ENCODE measurements around the gene GRPR.

The GRPR gene

GRCh38 chrX:16123222-16123786, at the start of gene GRPR:
TSS of gene GRPR (plus strand) at chrX:16123565. CDS start at chrX:16123954, 389 bp downstream.
- DNase-seq: no peak

DNA sequence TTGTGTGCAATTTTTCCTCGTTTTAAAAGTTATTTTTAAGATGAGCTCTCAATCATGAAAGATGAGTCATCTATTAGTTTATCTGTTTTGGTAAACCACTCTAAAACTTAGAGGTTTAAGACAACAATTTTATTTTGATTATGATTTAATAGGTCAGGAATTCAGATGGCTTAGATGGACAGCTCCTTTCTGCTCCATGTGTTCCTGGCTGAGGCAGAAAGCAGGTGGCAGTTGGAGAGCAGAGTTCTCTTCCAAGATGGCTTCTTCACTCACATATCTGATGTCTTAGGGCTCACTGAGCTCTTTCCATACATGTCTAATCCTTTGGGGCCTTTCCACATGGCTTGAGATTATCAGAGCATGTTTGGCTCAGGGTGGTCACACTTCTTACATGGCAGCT, 48.3 kb upstream of the GRPR start:
- DNase-seq: no peak

DNA sequence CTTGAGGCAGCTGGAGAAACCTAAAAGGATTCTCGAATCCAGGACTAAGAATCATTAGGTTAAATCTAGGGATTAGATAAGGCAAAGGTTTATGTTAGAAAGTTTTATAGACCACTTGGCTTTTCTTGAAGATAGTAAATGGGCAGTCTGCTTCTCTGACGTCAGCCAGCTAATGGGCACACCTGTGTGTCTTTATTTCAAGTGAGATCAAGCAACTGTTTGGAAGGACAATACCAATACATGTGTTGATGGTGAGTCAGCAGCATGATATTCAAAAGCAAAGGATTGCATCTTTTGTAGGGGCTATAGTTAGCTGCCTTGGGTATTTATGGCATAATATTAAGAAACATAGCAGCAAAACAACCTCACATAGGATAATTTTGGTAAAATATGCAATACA, 46.5 kb upstream of the GRPR start:
- DNase-seq: no peak

GRCh38 chrX:16077811-16078210, 45.6 kb upstream of the GRPR start:
- no peak for DNase-seq

GRCh38 chrX:16081357-16081756, 42.0 kb upstream of the GRPR start:
- DNase-seq: no peak

DNA sequence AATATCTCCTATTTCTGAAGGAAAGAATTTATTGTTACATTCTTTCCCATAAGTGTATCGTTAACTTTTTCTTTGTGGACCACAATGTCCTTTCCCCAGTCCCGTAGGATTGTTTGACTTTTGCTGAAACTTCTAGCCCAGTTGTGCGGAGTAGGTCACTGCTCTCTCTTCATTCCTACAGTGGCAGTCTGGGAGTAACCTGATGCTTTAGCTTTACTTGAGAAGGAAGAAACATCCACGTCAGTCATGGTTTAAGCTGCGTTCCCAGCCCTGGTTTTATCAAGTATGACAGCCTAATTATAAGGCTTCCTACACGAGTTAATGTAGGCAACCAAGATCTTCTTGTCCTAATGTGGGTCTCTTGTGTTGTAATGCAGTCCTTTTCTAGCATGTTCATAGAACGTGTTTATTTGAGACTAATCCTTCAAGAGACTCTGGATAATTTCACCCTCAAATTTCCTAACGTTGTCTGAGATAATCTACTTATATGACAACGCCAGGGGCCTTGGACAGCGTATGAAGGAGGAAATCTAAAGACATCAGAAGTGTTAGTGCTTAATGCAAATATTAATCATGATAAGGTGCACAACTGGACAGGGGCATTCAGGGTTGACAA, 40.8 kb upstream of the GRPR start:
- no peak for DNase-seq

GRCh38 chrX:16087076-16087475, 36.3 kb upstream of the GRPR start:
- no peak for DNase-seq

- no peak for DNase-seq
These were observed 34.3 kb upstream of the GRPR start for GRCh38 chrX:16089086-16089485.

GRCh38 chrX:16096141-16096540, 27.2 kb upstream of the GRPR start:
- DNase-seq: no peak

DNA sequence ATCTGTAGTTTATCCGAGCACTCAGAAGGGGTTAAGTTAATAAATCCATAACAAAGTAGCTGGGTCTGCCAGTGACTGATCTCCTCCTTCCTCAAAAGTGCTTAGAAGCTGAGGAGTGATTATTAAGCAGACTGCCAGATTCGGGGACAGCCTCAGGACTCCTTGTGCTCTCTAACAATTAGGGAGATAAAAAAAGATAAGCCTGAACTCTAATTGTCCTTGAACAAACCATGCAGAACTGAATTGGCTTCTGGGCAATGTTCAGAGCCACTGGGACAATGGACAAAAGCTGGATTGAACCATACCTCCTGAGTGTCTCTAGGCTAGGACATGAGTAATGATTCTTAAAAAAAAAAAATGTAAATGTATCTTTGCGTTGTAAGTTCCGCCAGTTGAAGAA, 22.7 kb upstream of the GRPR start:
- no peak for DNase-seq

DNA sequence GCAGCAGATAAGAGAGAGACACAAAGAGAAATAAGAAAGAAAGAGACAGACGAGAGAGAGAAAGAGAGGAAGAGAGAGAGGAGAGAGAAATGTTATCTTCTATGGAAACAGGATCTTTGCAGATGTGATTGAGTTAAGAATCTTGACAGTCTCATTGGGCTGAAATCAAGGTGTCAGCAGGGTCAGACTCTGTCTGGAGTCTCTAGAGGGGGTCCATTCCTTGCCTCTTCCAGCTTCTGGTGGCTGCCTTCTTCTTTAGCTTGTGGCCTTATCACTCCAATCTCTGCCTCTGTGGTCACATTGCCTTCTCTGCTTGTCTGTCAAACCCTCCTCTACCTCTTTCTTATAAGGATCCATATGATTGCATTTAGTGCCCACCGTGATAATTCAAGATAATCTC, 21.8 kb upstream of the GRPR start:
- no peak for DNase-seq

GRCh38 chrX:16103625-16104024, 19.7 kb upstream of the GRPR start:
- DNase-seq: no peak

DNA sequence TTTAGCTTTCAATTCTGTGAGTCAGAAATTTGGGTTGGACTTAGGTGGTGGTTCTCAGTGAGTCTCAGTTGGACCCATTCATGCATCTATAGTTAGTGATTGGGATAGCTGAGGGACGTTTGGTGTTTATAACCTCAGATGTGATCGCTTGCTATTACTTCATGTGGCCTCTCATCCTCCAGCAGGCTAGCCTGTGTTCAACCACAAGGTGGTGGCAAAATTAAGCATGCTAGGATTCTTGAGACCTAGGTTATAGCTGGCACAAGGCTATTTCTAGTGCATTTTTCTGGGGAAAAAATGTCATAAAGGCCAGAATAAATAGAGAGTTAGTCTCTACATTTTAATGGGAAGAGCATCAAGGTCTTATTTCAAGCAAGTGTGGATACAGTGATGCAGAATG, 10.9 kb upstream of the GRPR start:
- DNase-seq: no peak

DNA sequence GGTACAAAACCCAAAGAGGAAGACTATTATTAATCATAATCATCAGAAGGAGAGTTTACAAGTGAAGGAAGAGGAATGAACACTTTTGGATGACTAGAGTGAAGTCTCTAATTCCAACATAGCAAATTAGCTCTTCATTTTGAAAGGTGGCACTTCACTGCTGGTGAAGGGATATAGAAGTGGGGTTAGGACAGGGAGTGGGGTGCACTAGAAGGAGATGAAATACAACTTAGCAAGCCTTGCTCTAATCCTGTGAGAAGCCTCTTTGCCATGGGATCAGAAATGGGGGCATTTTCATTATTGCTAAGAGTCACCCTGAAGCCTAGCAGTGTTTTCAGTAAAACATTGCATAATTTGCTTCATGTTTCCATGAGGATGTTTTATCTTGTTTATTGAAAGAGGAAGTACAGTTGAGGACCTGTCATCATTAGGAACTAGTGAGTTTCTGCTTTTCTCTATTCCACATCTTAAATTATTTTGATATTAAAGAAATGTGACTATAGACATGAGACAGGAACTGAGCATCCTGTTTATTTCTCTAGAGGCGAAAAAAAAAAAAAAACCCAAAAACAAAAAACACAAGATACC, 9.3 kb upstream of the GRPR start:
- DNase-seq: no peak

DNA sequence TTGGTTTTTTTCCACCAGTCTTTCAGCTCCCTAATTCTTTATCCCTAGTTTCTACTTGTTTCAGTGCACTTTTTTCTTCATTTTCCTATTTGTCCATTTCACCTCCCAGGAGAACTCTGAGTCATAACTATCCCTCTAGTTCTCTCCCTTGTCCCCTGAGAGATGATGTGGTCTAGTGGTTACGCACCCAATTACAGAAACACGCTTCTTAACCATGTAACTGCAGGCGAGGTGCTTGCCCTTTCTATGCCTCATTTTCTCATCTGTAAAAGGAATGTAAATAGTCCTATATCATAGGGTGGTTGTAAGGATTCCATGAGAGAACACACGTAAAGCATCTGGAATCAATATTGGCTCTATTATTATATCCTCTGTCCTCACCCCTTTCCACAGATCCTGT, 8.8 kb upstream of the GRPR start:
- DNase-seq: no peak

GRCh38 chrX:16119353-16120220, 3.8 kb upstream of the GRPR start:
- DNase-seq: no peak

DNA sequence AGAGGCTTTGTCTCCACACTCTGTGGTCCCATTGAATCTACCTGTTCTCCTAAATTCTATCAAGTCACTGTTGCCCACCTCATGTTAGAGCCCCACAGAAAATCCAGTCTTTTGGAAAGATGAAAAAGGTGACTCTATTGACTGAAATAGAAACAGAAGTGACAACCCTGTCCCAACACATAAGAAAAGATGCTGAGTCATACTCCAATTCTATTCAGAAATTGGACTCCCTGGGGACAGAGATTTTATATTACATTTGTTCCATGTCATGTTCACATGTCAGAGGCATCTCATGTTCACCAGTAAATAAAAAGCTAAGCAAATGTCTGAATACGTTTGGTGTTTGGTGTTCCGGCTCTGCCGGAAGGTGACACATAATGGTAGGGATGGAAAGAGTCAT, 2.9 kb upstream of the GRPR start:
- no peak for DNase-seq

DNA sequence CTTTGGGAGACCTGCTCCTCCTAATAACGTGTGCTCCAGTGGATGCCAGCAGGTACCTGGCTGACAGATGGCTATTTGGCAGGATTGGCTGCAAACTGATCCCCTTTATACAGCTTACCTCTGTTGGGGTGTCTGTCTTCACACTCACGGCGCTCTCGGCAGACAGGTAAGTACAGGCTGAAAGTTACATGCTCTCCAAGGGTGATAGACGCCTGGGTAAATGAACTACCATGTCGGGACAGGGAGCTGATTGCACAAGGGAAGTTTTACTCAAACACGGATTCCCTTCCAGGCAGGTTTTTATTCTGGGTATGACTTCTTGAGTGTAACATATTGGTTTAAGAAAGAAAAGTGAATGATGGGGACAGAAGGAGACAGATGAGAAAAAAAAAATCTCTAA, 836 bp downstream of the GRPR start:
- no peak for DNase-seq

GRCh38 chrX:16125520-16126149, 2.3 kb downstream of the GRPR start:
- DNase-seq: no peak

DNA sequence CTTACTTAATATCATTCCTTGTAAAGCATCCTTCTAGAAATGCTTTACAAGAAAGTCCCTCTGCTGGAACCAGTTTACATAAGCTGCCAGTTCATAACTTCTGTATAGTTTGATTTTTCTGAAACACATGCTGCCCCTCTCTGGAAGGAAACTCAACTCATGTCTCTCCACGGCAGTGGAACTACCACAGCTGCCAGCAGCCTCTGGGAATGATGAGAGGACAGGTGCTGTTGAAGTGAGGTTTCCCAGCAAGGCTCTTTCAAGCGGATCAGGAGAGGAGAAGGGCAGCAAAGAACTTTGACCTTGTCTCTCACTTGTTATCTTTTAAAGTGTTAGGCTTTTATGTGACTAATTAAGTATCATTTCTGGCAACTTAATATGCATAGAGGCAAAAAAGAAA, 7.3 kb downstream of the GRPR start:
- no peak for DNase-seq

GRCh38 chrX:16134936-16135335, 11.6 kb downstream of the GRPR start:
- no peak for DNase-seq

- no peak for DNase-seq
These were observed 12.7 kb downstream of the GRPR start for GRCh38 chrX:16136080-16136479.

GRCh38 chrX:16137416-16138107, 14.2 kb downstream of the GRPR start:
- DNase-seq: no peak
